Inflammatory macrophage treated with lipopolysaccharide for 1 hour (primary cell): Measurements from ENCODE around the gene LRRC1.
"Not testable (repeated sequence)": the region's sequence is repeated elsewhere in the genome, so short reads cannot be mapped to it uniquely, and the experiment has no call there.

Experiments
- DNase-seq, 2 donors: peaks; one replicate each; pipeline ENCODE4 v3.0.0-alpha.2; 2020 to 2022

Gene LRRC1

DNA sequence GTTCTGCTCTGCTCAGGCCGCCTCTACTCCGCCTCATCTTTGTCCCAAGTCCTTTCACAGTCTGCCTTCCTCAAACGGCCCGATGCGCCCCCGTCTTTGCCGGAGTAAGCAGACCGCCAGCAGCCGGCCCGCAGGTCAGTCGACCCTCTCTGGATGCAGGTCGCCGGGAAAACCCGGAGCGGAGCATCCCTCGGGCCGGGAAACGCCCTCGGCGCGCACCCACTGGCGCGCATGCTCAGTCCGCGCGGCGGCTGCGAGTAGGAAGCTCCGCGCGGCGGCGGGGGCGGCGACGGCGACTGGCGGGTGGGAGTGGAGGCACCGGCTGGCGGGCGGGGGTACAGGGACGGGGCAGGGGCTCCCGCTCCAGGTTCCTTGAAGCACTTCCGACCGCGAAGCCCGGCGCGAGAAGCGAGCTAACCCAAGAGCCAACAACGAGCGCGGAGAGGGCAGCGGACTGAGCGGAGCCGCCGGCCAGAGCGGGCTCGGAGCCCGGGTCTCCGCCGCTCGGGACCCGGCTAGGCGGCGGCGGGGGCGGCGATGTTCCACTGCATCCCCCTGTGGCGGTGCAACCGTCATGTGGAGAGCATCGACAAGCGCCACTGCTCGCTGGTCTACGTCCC lies at the start of gene LRRC1:
Gene LRRC1, plus strand, starts transcription at position 286 of the 620 bp plus-strand sequence. Its CDS starts 252 bp downstream, at position 538.
- peak; percentile 45 to 78 for DNase-seq

DNA sequence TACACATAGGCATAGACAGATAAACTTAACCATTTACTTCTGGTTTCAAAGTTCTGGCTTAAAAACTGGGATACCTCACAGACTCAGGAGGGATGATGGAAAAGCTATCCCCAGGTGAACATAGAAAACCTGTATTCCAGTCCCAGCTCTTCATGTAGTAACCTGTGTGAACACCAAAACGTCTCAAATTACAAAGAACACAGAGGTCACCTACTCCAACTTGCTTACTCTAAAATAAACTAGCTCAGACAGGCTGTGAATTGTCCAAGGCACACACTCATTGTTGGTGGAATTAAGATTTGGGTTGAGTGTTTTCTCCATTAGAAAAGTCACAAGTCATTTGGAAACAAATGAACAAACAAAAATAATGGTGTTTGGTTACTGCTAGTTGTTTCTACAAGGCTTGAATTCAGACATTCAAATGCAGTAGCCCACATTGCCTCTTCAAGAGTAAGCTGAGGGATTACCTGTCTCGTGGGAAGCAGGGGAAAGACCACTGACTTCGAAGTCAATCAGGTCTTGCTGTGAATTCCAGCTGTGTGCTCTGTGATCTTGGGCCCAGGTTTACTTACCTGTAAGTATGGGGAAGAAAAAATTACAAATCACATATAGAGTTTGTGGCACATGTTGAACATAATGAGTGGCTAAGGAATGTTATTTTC lies 48.2 kb upstream of the LRRC1 start:
- DNase-seq = no peak

DNA sequence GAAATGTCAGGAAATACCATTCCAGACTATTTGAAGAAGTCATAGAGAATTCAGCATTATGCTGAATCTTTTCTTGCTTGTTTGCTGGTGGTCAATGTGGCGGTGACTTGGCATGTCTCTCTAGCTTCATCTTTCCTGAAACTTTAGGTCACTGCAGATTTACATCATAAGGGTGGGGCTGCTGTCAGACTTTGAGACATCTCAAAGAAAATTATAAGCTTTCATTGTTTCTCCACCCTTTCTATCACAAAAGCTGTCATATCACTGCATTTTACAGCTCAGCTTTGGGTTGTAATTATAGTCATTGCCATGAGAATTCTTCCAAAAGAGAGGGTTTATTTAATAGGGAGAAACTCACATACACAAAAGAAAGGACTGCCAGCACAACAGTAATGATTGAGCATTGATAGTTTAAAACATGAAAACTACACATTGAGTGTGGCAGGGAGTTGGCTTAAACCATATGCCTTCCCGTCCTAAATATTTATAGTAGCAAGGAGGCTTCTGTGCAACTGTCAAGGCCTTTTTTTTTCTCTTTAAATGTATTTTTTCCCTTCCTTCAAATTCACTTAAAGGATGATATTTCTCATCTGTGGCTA lies 44.7 kb upstream of the LRRC1 start:
- DNase-seq = no peak

DNA sequence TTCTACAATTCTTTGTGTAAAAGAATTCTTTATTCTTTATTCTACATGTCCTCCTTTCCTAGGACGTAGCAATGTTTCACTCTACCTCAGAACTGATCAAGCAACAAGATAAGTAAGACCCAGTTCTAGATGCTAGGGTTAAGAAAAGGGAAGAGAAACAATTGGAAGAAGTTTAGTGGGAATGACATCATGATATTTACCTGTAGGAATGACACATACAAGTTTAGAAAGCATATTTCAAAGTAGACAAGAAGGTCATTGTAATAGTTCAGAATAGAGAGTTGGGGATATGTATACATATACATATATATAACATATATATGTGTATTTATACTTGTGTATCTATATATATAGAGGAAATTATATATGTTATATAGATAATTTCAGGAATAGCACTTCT lies 43.4 kb upstream of the LRRC1 start:
- no peak for DNase-seq

DNA sequence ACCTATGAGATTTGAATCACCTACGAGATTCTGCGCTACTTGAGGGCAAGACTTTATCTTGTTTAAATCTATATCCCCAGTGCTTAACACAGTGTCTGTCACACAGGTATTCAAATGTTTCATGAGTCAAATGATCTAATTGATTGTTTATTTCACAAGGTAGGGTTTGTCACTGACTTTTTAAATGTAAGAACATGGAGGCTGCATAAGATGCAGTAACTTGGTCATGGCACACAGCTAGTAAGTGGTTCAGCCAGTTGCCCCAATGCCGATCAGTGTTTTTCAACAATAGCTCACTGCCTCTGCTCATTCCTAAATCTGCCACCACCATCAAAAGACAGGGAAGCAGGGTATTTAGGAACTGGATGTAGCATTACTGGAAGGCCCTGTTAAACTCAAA lies 42.4 kb upstream of the LRRC1 start:
- DNase-seq = no peak

DNA sequence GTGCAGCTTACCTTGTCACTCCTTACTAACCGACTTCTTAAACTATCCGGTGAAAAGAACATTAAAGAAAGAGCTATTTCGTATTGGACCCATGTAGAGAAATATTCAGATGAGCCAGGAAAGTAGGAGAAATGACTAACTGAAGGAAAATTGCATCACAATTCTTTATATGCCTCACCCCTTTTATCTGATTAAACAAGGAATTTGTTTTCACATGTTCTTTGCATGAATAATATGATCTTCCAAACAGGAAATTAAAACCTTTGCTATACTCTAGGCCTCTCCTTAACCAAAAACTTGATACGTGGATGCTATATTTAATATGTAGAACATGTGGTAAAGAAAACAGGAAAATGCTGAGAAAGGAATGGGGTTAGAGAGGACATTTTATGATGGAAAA lies 41.9 kb upstream of the LRRC1 start:
- no peak for DNase-seq

DNA sequence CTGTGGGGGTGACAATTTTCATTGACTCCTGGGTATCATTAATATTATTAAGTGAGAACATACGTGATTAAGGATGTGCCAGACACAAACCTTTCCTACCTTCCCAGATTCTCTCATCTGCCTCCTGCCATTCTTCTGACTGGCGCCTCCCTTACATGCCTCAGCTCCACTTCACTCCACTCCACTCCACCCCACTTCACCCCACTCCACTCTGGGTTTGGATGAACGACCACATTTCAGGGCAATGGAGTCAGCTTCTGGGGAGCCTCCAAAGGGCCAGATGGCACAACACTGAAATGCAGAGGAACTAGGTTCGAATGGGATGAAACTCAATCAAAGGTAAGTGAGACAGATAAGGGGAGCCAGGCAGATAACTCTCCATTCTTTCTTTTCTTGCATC lies 40.5 kb upstream of the LRRC1 start:
- DNase-seq = no peak

DNA sequence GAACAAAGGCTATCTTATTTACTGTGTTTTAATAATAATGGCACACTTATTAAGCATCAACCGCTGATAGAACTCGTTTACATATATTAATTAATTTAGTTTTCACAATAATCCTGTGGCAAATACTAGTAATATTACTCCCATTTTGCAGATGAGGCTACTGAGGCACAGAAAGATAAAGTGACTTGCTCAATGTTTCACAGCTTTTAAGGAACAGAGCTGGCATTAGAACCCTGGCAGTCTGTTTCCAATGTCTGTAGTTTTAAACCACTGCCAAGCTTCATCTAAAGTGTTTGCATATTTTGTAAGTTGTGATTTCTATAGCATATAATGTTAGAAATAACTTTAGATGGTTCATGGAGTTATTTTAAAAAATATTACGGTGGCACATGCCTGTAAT lies 38.4 kb upstream of the LRRC1 start:
- DNase-seq = no peak

DNA sequence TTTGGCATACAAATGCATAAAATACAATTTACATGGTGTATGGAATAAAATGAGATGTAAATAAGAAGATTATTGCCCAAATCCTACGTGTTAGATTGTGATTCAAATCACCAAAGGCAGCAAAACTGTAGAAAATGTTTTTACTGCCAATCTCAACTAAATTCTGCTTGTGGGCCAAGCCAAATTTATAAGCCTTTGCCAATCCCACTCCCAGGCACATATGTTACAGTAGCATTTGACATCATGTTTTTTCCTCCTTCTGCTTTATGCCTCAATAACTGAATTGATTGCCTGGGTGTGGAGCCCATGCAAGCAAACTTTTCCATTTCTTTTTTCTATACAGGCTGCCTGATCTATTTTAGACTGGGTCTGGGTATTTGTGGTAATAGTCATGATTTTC lies 36.3 kb upstream of the LRRC1 start:
- DNase-seq = no peak

DNA sequence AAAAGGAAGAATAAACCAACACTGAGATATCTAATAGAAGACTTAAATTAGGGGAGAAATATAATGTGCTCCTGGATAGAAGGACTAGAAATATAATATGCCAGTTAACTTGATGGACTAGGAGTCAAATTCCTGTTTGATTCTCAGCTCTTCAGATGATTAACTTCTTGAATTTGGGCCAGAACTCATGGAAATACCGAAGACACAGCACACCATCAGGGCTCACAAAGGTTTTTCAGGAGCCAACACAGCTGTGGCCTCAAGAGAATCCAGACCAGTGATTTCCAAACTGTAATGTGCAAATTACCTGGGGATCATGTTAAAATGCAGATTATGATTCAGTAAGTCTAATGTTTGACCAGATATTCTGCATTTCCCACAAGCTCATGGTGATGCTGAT lies 33.8 kb upstream of the LRRC1 start:
- no peak for DNase-seq

DNA sequence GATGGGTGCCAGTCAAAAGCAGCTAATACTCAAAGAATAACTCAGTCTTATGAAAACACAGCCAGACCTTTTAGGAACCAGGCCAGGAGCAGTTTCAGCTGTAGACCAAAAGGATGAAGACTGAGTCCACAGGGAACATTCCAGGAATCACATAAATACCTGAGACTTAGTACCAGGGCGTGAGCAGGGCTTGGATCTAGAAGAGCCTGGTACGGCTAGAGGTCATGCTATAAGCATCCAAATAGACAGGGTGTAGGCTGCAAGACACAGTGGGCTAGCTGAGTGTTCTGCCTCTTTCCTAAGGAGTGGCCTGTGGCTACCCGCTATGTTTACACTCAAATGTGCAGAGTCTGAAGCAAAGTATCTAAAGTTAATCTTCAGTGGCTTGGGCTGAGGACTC lies 29.5 kb upstream of the LRRC1 start:
- DNase-seq = no peak

DNA sequence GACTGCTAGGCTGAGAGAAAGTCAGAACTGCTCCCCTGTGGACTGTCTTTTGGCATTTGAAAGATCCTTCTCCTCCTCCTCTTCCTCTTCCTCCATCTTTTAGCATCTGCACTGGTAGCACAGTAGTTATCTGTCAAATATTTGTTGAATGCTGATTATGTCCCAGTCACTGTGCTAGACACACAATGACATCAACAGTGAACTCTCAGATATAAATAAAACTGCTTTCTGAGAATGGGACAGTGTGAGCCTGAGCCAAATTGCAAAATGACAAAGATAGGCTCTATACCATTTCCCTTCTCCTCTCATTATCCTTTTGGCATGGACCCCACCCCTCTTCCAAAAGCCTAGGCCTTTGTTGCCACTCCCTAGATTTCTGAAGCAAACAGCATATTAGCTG lies 27.9 kb upstream of the LRRC1 start:
- no peak for DNase-seq

DNA sequence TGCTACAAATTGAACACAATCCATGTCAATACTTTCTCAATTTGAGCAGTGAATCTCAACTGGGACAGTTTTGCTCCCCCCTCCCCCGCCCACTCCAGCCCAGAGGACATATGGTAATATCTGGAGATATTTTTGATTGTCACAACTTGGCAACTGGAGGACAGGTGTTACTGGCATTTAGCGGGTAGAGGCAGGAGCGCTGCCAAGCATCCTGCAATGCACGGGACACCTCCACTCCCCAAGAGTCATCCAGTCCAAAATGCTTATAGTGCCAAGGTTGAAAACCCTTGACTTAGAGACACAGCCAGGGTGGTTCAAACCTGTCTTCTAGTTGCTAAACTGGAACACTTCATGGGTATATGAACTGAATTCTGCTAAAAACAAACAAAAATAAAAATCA lies 26.9 kb upstream of the LRRC1 start:
- no peak for DNase-seq

DNA sequence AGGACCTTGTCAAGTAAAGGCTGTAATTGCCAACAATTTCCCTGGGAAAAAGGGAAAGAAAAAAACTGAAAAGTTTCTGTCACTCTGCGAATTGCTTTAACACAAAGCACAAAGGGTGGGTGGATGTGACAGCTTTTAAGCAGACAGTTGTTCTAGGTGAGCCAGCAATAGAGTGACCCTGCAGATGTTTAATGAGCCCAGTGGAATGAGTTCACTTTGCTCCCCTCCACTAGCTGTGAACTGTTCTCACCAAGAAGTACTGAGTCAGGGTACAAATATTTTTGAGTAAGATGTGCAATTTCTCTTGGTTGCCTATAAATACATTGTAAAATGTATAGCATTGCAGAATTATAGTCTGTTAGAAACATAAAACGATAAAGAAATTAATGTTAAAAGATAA lies 26.2 kb upstream of the LRRC1 start:
- no peak for DNase-seq

DNA sequence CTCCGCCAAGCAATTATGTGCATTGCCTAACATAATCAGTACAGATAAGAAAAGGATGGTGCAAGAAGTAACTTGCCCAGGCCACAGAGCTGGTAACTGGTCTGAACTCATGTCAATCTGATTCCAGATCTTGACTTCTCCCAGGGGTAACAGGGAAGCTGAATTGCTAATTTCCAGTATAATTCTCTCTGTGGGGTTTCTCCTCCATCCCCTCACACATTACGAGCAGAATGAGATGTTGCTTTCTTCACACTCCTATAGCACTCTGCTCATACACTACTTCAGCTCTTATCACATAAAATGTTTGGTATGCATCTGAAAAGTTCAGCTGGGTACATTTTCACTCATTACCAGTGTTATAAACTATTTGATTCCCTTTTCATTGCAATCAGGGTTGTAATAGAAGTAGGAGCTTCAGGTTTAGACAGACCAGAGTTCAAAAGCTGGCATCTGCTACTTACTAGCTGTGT lies 24.0 kb upstream of the LRRC1 start:
- no peak for DNase-seq

DNA sequence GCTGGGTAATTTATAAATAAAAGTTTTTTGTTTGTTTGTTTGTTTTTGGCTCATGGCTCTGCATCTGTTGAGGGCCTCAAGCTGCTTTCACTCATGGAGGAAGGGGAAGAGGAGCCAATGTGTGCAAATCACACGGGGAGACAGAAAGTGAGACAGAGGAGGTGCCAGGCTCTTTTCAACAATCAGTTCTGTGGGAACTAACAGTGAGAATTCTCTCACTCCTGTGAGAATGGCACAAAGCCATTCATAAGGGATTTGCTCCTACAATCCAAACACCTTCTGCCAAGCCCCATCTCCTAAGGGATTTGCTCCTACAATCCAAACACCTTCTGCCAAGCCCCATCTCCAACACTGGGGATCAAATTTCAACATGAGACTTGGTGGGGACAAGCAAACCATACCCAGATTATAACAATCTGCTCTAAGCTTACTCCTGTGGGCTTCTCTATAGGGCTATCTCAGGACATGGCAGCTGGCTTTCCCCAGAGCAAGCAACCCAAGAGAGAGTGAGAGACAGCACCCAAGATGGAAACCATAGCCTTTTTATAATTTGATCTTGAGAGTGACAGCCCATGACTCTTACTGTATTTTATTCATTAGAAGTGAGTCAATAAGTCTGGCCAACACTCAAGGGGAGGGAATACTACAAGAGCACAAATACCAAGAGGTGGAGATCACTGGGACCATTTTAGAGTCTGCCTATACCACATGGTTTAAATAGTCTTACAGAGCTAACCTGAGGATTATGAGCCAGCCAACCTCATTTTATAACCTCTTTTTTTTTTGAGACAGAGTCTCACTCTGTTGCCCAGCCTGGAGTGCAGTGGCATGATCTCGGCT lies 22.8 kb upstream of the LRRC1 start:
- no peak for DNase-seq

DNA sequence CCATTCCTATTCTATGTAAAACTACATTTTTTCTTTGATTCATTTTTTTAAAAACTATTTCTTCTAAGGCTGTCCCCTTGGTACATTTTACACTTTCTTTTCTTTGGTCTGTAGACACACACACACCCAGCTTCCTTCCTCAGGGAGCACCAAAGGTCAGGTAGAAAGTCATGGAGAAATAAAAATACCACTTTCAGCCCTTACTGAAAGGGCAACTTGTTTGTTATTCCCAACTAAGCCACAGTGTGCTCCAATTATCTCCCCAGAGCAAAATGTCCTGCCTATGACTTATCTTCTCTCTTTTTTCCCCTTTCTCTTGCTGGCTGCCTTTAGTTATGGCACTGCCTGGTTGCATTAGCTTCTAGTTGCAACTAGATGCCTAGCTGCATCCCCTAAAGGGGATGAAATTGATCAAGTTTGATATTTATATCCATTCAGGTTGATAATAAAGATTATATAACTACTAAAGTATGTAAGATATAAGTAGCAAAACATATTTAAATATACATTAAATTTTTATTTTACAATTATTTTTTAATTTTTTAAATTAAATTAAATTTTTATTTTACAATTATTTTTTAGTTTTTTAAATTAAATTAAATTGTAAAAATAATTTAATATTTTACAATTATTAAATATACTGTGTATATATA lies 21.6 kb upstream of the LRRC1 start:
- no peak for DNase-seq

DNA sequence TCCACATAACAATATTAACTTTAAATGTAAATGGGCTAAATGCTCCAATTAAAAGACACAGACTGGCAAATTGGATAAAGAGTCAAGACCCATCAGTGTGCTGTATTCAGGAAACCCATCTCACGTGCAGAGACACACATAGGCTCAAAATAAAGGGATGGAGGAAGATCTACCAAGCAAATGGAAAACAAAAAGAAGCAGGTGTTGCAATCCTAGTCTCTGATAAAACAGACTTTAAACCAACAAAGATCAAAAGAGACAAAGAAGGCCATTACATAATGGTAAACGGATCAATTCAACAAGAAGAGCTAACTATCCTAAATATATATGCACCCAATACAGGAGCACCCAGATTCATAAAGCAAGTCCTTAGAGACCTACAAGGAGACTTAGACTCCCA lies 18.7 kb upstream of the LRRC1 start:
- DNase-seq = not testable (repeated sequence)

DNA sequence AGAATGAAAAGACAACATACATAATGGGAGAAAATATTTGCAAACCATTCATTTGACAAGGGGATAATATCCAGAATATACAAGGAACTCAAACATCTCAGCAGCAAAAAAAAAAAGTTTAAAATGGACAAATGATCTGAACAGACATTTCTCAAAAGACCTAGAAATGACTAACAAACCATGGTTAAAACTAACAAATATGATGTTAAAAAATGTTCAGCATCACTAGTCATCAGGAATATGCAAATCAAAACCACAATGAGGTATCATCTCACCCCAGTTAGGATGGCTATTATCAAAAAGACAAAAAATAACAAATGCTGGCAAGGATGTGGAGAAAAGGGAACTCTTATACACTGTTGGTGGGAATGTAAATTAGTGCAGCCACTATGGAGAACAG lies 9.8 kb upstream of the LRRC1 start:
- DNase-seq = not testable (repeated sequence)

DNA sequence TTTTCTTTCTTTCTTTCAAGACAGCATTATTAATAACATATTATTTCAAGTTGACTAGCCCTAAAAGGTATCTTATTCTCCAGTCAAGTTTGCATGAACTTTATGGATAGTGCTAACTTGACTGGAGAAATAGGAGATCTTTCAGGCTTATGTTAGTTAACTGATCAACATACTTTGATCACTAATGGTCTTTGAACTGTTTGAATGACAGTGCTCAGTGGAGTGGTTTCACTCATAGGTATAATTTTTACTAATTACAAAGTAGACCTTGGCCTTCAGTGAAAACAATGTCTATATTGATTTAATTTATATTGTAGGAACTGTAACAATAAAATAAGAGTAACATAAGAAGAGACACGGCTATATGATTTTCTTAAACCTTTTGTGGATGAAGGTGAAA lies 8.0 kb upstream of the LRRC1 start:
- DNase-seq = no peak

DNA sequence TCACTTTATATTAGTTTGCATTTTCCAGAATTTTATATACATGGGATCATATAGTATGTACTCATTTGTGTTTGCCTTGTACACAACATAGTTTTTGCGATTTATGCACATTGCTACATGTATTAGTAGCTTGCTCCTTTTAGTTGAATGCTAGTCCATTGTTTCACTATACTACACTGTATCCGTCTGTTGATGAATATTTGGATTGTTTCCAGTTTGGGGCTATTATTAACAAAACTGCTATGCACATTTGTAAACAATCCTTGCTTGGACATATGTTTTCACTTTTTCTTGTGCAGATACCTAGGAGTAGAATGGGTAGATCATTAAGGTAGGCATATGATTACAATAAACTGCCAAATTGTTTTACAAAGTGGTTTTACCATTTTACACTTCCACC lies 3.9 kb upstream of the LRRC1 start:
- DNase-seq = no peak

DNA sequence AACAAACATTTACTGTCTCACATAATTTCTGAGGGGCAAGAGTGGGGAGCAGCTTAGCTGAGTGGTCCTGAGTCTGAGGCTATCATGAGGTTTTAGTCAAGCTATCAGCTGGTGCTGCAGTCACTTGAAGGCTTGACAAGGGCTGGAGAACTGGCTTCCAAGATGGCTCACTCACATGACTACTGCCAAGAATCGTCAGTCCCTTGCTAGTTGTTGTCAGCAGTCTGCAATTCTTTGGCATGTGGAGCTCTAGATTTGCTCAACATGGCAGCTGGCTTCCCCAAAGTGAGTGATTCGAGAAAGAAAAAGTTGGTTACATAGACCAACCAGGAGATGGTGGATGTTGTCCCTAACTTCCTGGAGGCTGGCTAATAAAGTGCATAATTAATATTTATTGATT lies 2.8 kb upstream of the LRRC1 start:
- no peak for DNase-seq

DNA sequence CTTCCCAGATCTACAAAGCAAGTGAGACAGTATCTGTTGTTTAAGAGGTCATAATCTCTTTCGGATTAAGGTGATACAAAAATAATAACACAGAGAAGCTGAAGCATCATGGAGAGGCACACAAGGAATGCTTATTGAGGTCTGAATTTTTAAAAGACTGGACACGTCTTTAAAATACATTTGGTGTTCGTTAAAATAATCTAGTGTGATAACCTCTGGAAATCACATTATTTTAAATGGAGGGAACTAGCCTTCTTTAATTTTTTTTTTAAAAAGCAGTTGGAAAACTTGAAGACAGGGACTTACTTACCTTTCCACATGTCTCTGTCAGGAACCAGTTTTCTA lies 1.9 kb upstream of the LRRC1 start:
- no peak for DNase-seq
